Left ventricle myocardium inferior (tissue), 1 donor: Measurements from ENCODE around the gene SPATA45. TPM values are rescaled to one million over a fixed set of nuclear protein-coding genes. Genes with fewer than 3 reads are reported as not detected.

Source experiments
- DNase-seq: peaks from one replicate; pipeline ENCODE4 v3.0.0-alpha.2; 2020
- H3K27ac ChIP-seq: fragments of 200-600 bp; replicated peaks from 2 replicates; pipeline ENCODE4 v1.8.0; 2021
- H3K27me3 ChIP-seq: fragments of 200-600 bp; 2 replicates; pipeline ENCODE4 v1.8.0; 2021; ENCODE audit warnings: low read depth
- H3K36me3 ChIP-seq: fragments of 200-600 bp; 2 replicates; pipeline ENCODE4 v1.8.0; 2021
- H3K4me1 ChIP-seq: fragments of 200-600 bp; 2 replicates; pipeline ENCODE4 v1.8.0; 2021
- H3K4me3 ChIP-seq: fragments of 200-600 bp; 2 replicates; pipeline ENCODE4 v1.8.0; 2021; ENCODE audit warnings: mild to moderate bottlenecking, moderate library complexity
- H3K9me3 ChIP-seq: fragments of 200-600 bp; replicated peaks from 2 replicates; pipeline ENCODE4 v1.8.0; 2021
- CTCF ChIP-seq: fragments of 200-600 bp; IDR thresholded peaks from 2 replicates; pipeline ENCODE4 v1.8.0; 2021; ENCODE audit warnings: antibody characterized with exemption, mild to moderate bottlenecking, borderline replicate concordance
- intact Hi-C: fragments of 100-400 bp; cut with micrococcal nuclease; formaldehyde crosslinking; loops from one replicate; pipeline ENCODE4 v1.11.0; 2022
- total RNA-seq: library from RNA; stranded (reverse); fragmentation: NEBNext Ultra II Directional; extraction: Animal tissue kit (Norgen Biotek cat#: 25700); gene quantifications from one replicate; pipeline ENCODE4 v1.2.1, GENCODE V29; 2021
- donor health status: DM: no; HTN: yes; CAD: no; lungs with severe emphysema.

The SPATA45 gene
- total RNA-seq, 1 donor from 2014 or later = not detected

DNA sequence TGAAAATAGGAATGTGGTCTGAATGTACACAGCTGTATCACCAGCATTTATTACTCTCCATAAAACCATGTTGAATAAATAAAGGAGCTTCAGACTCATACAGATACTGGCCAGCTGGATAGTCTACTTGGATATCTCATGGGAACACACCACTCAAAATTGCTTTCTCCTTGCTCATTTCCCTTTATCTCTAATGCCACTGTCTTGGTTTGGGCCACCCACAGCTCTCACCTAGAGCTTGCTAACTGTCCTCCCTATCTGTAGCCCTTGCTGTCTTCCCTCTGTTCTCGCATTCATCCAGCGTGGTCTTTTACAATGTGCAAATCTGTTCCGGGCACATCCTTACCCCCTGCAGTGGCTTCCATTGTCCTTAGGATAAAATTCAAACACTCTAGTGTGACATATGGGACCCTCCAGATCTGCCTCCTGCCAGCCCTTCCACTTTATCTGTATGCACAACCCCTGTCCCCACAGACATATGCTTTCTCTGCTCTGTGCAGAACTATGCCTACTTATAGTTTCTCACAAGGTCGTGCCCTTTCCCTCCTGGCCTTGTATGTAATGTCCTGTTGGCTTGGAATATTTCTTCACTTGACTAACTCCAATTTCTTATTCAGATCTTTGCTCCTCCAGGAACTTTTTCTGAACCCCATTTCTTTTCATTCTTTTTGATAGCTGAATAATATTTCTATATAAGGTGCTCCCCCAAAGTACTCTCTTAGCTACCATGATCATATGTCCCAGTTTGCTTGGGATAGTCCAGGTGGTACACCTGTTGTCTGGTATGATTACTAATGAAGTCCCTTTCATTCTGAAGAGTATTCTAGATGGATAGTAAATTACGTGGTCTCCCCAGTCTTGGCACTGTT, 13.5 kb upstream of the SPATA45 start:
- Histone ChIP-seq H3K36me3 (peaks cover 12% of the 10 kb centered on the region), H3K4me3 (no peak overlapping the region), H3K27me3 (no peaks in the 10 kb centered on the region), H3K27ac (no peak overlapping the region), H3K9me3 (no peaks in the 10 kb centered on the region), H3K4me1 (peaks cover 43% of the 10 kb centered on the region)
- DNase-seq = no peak
- intact Hi-C loops = no loop called here
- no peak for TF ChIP-seq CTCF

DNA sequence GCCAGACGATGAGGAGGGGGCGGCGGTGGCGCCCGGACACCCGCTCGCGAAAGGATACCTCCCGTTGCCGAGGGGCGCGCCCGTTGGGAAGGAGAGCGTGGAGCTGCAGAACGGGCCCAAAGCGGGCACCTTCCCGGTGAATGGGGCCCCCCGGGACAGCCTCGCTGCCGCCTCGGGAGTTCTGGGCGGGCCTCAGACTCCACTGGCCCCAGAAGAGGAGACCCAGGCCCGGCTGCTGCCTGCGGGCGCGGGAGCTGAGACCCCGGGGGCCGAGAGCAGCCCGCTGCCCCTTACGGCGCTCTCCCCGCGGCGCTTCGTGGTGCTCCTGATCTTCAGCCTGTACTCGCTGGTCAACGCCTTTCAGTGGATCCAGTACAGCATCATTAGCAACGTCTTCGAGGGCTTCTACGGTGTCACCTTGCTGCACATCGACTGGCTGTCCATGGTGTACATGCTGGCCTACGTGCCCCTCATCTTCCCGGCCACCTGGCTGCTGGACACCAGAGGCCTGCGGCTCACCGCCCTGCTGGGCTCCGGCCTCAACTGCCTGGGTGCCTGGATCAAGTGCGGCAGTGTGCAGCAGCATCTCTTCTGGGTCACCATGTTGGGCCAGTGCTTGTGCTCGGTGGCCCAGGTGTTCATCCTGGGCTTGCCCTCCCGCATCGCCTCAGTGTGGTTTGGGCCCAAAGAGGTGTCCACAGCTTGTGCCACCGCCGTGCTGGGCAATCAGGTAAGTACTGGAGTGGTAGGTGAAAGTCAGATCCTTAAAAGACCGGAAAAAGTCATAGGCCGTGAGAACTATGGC, 11.2 kb upstream of the SPATA45 start:
- Histone ChIP-seq H3K9me3 (no peaks in the 10 kb centered on the region), H3K4me3 (peak overlapping the region; percentile 99), H3K36me3 (peaks cover under 1% of the 10 kb centered on the region), H3K27ac (peak overlapping the region; percentile 87), H3K4me1 (peaks cover 43% of the 10 kb centered on the region), H3K27me3 (no peaks in the 10 kb centered on the region)
- intact Hi-C loops = no loop called here
- peak; percentile 16 for DNase-seq
- TF ChIP-seq CTCF = no peak

DNA sequence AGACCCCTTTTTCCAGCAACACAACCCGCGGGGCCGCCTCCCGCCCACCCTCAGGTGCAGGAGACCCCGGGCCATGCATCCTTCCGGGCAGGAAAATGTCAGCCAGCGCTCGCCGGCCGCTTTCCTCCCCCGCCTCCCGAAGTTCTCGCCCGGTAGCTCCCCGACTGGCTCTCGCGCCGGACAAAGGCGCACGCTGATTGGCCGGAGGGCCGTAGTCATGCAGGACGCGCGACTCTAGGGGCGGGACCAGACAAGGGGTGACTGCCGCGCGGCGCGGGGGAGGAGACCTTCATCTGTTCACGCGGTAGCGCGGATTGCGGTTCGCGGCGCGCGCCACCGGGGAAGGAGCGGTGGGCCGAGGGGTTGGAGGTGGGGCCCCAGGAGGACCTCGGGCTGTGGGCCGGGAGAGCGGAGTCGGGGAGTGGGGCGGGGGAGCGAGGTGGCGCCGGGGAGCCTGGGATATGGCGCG, 10.6 kb upstream of the SPATA45 start, which contains the start of gene FLVCR1:
TSS of gene FLVCR1 (plus strand) at position 284 of the 469 bp plus-strand sequence. CDS start at position 462, 178 bp downstream.
- no peaks in the 10 kb centered on the region for H3K9me3 ChIP-seq
- peaks cover 43% of the 10 kb centered on the region for H3K4me1 ChIP-seq
- intact Hi-C loops = no loop called here
- peak; percentile 97 for DNase-seq
- H3K27me3 ChIP-seq = no peaks in the 10 kb centered on the region
- no peak for TF ChIP-seq CTCF
- H3K36me3 ChIP-seq = no peaks in the 10 kb centered on the region
- peak within 1 kb of the TSS; percentile 87 for H3K27ac ChIP-seq
- peak within 1 kb of the TSS; percentile 99 for H3K4me3 ChIP-seq

- Histone ChIP-seq H3K36me3 (no peaks in the 10 kb centered on the region), H3K27ac (no peak overlapping the region), H3K4me1 (peaks cover 43% of the 10 kb centered on the region), H3K4me3 (peak overlapping the region; percentile 99), H3K27me3 (no peaks in the 10 kb centered on the region), H3K9me3 (no peaks in the 10 kb centered on the region)
- DNase-seq = no peak
- intact Hi-C loops = no loop called here
- no peak for TF ChIP-seq CTCF
These were observed 9.3 kb upstream of the SPATA45 start for GRCh38 chr1:212856755-212857154.

DNA sequence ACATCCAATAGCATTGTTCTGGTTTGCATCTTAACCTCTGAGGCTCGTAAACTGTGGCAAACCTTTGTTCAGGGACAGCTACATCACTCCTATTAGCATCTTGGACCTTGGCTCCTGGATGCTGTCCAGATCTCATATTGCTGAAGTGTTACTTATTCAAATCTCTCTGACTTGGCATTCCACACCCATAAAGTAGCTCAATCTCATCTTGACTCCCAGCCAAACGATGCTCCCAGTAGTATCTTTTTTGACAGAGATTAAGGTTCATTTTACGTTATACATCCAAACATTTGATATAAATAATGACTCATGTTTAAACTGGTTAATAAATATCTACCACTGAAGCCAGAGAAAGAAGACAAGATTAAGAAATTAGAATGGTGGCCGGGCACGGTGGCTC, 6.2 kb upstream of the SPATA45 start:
- Histone ChIP-seq H3K27me3 (no peaks in the 10 kb centered on the region), H3K36me3 (no peaks in the 10 kb centered on the region), H3K27ac (no peak overlapping the region), H3K4me1 (peaks cover 19% of the 10 kb centered on the region), H3K4me3 (no peak overlapping the region), H3K9me3 (no peaks in the 10 kb centered on the region)
- intact Hi-C loops = no loop called here
- TF ChIP-seq CTCF = no peak
- DNase-seq = no peak
